Dedifferentiated amniotic fluid mesenchymal stem cell (primary cell): ENCODE measurements around the gene CDH2.
A peak's percentile ranks its signal among the peaks of the same experiment; 100 is the strongest.
"Not testable (repeated sequence)": the region's sequence is repeated elsewhere in the genome, so short reads cannot be mapped to it uniquely, and the experiment has no call there.

Experiments used
- DNase-seq: peaks from one replicate; pipeline ENCODE4 v3.0.0-alpha.2; 2016; ENCODE audit errors: extremely low spot score

CDH2 gene

GRCh38 chr18:27921392-27921791 lies 255.5 kb downstream of the CDH2 start:
- DNase-seq: no peak

DNA sequence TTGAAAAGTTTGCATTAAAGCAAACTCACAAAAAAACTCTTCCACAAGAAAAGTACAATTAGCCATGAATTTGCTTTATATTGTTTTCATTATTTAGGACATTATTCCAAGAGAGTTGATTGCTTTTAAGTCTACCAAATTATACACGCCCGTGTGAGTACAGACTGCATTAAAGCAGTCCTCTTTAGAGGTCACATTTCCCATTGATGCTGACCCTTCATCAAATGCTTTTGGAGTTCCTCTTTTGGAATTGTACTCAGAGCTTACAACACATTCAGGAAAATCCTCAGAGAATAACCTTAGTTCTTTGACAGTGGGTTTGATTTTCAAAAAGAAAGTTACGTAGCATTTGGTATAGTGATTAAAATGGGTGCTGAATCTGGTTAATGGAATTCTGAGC lies 256.1 kb downstream of the CDH2 start:
- no peak for DNase-seq

GRCh38 chr18:27906189-27906588 lies 270.7 kb downstream of the CDH2 start:
- not testable (repeated sequence) for DNase-seq

DNA sequence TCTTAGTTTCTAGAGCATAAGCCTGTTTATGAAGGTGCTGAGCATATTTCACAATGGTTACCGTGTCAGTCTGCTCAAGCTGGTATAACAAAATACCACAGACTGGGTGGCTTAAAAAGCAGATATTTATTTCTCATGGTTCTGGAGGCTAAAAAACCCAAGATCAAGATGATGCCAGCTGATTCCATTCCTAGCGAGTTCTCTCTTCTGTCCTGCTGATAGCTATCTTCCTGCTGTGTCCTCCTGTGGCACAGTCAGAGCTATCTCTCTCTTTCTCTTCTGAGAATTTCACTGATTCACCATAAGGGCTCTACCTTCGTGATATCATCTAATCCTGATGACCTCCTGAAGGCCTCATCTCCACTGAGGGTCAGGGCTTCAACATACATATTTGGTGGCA lies 273.0 kb downstream of the CDH2 start:
- no peak for DNase-seq

- peak; percentile 44 for DNase-seq
These were observed 275.3 kb downstream of the CDH2 start for GRCh38 chr18:27901424-27902226.
